ENCODE results near the gene HAGHL. TPM values are rescaled to one million over a fixed set of nuclear protein-coding genes. Genes with fewer than 3 reads are reported as not detected.
A peak's percentile ranks its signal among the peaks of the same experiment; 100 is the strongest.
"Not testable (repeated sequence)": the region's sequence is repeated elsewhere in the genome, so short reads cannot be mapped to it uniquely, and the experiment has no call there.

The HAGHL gene
- total and polyA plus RNA-seq, 10 donors = 7.7 to 75.8 (median 20.3) TPM

DNA sequence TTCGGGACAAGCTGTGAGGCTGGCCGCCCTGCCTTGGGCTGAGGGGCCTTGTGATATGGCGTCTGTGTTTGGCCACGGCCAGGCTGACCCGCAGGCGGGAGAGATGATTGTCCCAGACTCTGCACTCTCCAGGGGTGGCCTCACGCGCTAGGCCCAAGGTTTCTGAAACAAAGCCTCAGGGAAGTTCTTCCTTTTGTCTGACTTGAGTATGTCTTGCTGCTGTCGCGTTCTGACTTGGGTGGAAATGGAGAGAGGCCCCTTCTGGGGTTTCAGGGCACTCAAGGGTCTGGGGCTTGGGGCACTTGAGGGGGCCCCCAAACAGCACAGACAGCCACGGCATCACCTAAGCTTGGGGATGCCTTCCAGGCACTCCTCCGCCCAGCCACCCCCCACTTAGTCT is 15.8 kb upstream of the HAGHL start:
- DNase-seq = no peak
- peaks cover 8 to 98% (median 58%) of the 10 kb centered on the region in 7 donors for H3K27me3 ChIP-seq (replicated peaks in 1 of 7)
- no peaks in the 10 kb centered on the region for H3K9me3 ChIP-seq
- peaks cover 4 to 49% (median 30%) of the 10 kb centered on the region in 6 donors for H3K4me1 ChIP-seq
- 72 to 86% (median 77%) methylated on average over 9 to 12 of the region's 12 CpGs for WGBS, 5 donors
- no peaks in the 10 kb centered on the region for H3K36me3 ChIP-seq
- H3K4me3 ChIP-seq = no peak overlapping the region
- no peak overlapping the region for H3K27ac ChIP-seq
- TF ChIP-seq, protein P1, sequence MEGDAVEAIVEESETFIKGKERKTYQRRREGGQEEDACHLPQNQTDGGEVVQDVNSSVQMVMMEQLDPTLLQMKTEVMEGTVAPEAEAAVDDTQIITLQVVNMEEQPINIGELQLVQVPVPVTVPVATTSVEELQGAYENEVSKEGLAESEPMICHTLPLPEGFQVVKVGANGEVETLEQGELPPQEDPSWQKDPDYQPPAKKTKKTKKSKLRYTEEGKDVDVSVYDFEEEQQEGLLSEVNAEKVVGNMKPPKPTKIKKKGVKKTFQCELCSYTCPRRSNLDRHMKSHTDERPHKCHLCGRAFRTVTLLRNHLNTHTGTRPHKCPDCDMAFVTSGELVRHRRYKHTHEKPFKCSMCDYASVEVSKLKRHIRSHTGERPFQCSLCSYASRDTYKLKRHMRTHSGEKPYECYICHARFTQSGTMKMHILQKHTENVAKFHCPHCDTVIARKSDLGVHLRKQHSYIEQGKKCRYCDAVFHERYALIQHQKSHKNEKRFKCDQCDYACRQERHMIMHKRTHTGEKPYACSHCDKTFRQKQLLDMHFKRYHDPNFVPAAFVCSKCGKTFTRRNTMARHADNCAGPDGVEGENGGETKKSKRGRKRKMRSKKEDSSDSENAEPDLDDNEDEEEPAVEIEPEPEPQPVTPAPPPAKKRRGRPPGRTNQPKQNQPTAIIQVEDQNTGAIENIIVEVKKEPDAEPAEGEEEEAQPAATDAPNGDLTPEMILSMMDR (IDR thresholded peaks at IDR 0.05 in 8 of 11, conservative IDR thresholded peaks at IDR 0.05 in 3 of 11) = no peak
- TF ChIP-seq POLR2AphosphoS5 (IDR thresholded peaks at IDR 0.05) = no peak
- TF ChIP-seq POLR2A (IDR thresholded peaks at IDR 0.05) = no peak
- intact Hi-C loops (cut with DNase I; ENCODE audit: low total_unique reads) = loop anchor here (5.0 kb wide), 1 partner anchor 76 kb away; the partner anchor contains the start of genes CHTF18 and RPUSD1

GRCh38 chr16:711548-712320 is 15.2 kb upstream of the HAGHL start:
- intact Hi-C loops (cut with DNase I; ENCODE audit: low total_unique reads) = loop anchor here (5.0 kb wide), 1 partner anchor 76 kb away; the partner anchor contains the start of genes CHTF18 and RPUSD1

DNA sequence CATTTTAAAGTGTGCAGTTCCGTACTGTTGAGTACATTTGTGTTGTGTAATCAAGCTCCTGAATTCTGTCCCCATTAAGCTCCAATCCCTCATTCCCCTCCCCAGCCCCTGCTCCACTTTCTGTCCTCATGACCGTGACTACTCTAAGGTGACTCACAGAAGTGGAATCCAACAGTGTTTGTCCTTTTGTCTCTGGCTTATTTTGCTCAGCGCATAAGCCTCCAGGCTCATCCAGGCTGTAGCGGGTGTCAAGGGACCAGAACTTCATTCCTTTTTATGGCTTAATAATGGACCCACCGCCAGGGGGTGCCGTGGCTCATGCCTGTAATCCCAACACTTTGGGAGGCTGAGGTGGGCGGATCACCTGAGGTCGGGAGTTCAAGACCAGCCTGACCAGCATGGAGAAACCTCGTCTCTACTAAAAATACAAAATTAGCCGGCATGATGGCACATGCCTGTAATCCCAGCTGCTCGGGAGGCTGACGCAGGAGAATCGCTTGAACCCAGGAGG is 14.1 kb upstream of the HAGHL start:
- not testable (repeated sequence) for H3K27ac ChIP-seq, H3K36me3 ChIP-seq
- intact Hi-C loops (cut with DNase I; ENCODE audit: low total_unique reads) = loop anchor here (5.0 kb wide), 1 partner anchor 75 kb away; the partner anchor contains the start of genes CHTF18 and RPUSD1

More at GRCh38 chr16:711548-712320, 15.2 kb upstream of the HAGHL start:
- Histone ChIP-seq H3K27me3 (replicated peaks in 1 of 7) (peaks cover 8 to 98% (median 58%) of the 10 kb centered on the region in 7 donors), H3K27ac (no peak overlapping the region), H3K4me3 (no peak overlapping the region), H3K36me3 (peaks cover 0 to under 1% (median 0%) of the 10 kb centered on the region in 6 donors), H3K9me3 (no peaks in the 10 kb centered on the region), H3K4me1 (peaks cover 4 to 49% (median 33%) of the 10 kb centered on the region in 6 donors)
- TF ChIP-seq POLR2AphosphoS5 (IDR thresholded peaks at IDR 0.05) = peak; percentile 54 to 77 (median 67)
- TF ChIP-seq, protein P1 (IDR thresholded peaks at IDR 0.05 in 8 of 11, conservative IDR thresholded peaks at IDR 0.05 in 3 of 11) = peak; percentile 76 to 99 (median 95)
- no peak for TF ChIP-seq POLR2A (IDR thresholded peaks at IDR 0.05)
- DNase-seq = peak; percentile 96
- WGBS, 5 donors = 8 to 14% (median 12%) methylated on average over 17 to 25 of the region's 25 CpGs

More for the DNA sequence above, 14.1 kb upstream of the HAGHL start:
- peaks cover 4 to 52% (median 34%) of the 10 kb centered on the region in 6 donors for H3K4me1 ChIP-seq
- 50 to 60% (median 53%) methylated on average over 13 of the region's 13 CpGs for WGBS, 5 donors
- peaks cover 8 to 98% (median 49%) of the 10 kb centered on the region in 7 donors for H3K27me3 ChIP-seq (replicated peaks in 1 of 7)
- DNase-seq, H3K9me3 ChIP-seq, H3K4me3 ChIP-seq: not testable (repeated sequence)
- TF ChIP-seq, protein P1 (IDR thresholded peaks at IDR 0.05 in 8 of 11, conservative IDR thresholded peaks at IDR 0.05 in 3 of 11) = peak in 5 of 11 experiments; percentile 10 to 42 (median 27)

Data from spleen (tissue), 11 donors.